Colonic mucosa (tissue), 4 donors: Measurements from ENCODE around the gene HCFC1R1. TPM values are rescaled to one million over a fixed set of nuclear protein-coding genes. Genes with fewer than 3 reads are reported as not detected.

Source experiments
- DNase-seq: peaks from one replicate; pipeline ENCODE4 v3.0.0-alpha.2; 2020
- H3K27ac ChIP-seq: fragments of 200-600 bp; one replicate; pipeline ENCODE4 v1.8.0; 2021
- H3K27me3 ChIP-seq: fragments of 200-600 bp; one replicate; pipeline ENCODE4 v1.8.0; 2021
- H3K36me3 ChIP-seq: fragments of 200-600 bp; one replicate; pipeline ENCODE4 v1.8.0; 2021
- H3K4me1 ChIP-seq: fragments of 200-600 bp; one replicate; pipeline ENCODE4 v1.8.0; 2021; ENCODE audit warnings: mild to moderate bottlenecking
- H3K4me3 ChIP-seq: fragments of 200-600 bp; one replicate; pipeline ENCODE4 v1.8.0; 2021
- H3K9ac ChIP-seq, 2 donors: one replicate each; pipeline ENCODE4 v1.7.0; 2013; ENCODE audit warnings: control low read depth in 2 of 2, low read depth in 2 of 2, low read length in 2 of 2
- H3K9me3 ChIP-seq: fragments of 200-600 bp; one replicate; pipeline ENCODE4 v1.8.0; 2021
- CTCF ChIP-seq: fragments of 200-600 bp; IDR thresholded peaks from one replicate; pipeline ENCODE4 v1.8.0; 2022; ENCODE audit warnings: antibody characterized with exemption, mild to moderate bottlenecking
- intact Hi-C: fragments of 100-400 bp; cut with DNase I; formaldehyde crosslinking; loops from one replicate; pipeline ENCODE4 v1.14.1; 2022
- total RNA-seq, 2 donors: library from RNA; stranded (reverse); fragmentation: NEBNext Ultra II Directional in 1 of 2; extraction: Animal tissue kit (Norgen Biotek cat#: 25700) in 1 of 2; gene quantifications; one replicate each; pipeline ENCODE4 v1.2.1, GENCODE V29; 2021
- donor health status: healthy.
- donor health status: DM: no; HTN: no; CAD: no.
- donor health status: DM: no; HTN: no; CAD: no.

The HCFC1R1 gene
- total RNA-seq, 2 donors from 2014 or later: 28.7 to 30.0 TPM

- intact Hi-C loops: loop anchor here (5.0 kb wide), 1 partner anchor 105 kb away; no protein-coding TSS in a partner anchor
- H3K36me3 ChIP-seq: no peaks in the 10 kb centered on the region
- H3K27ac ChIP-seq: no peak overlapping the region
- H3K4me3 ChIP-seq: no peak overlapping the region
- no peak for DNase-seq
- no peak for TF ChIP-seq CTCF
- H3K9me3 ChIP-seq: no peaks in the 10 kb centered on the region
- no peak overlapping the region for H3K9ac ChIP-seq
- H3K27me3 ChIP-seq: no peaks in the 10 kb centered on the region
- H3K4me1 ChIP-seq: peaks cover 17% of the 10 kb centered on the region
These were observed 38.8 kb upstream of the HCFC1R1 start for GRCh38 chr16:3062553-3062952.

GRCh38 chr16:3060339-3061127 lies 36.8 kb upstream of the HCFC1R1 start:
- Histone ChIP-seq H3K27me3 (no peaks in the 10 kb centered on the region), H3K4me3 (no peak overlapping the region), H3K9me3 (no peaks in the 10 kb centered on the region), H3K4me1 (peaks cover 17% of the 10 kb centered on the region), H3K36me3 (no peaks in the 10 kb centered on the region), H3K27ac (no peak overlapping the region), H3K9ac (peak overlapping the region in 1 of 2 donors; percentile 83)
- intact Hi-C loops: loop anchor here (5.0 kb wide), 1 partner anchor 107 kb away; no protein-coding TSS in a partner anchor
- no peak for TF ChIP-seq CTCF
- no peak for DNase-seq

GRCh38 chr16:3059723-3060242 lies 36.0 kb upstream of the HCFC1R1 start:
- no peak for TF ChIP-seq CTCF
- H3K4me3 ChIP-seq: peak overlapping the region; percentile 89
- no peaks in the 10 kb centered on the region for H3K27me3 ChIP-seq
- no peak for DNase-seq
- no peaks in the 10 kb centered on the region for H3K9me3 ChIP-seq
- peak overlapping the region; percentile 83 to 92 for H3K9ac ChIP-seq
- intact Hi-C loops: loop anchor here (5.0 kb wide), 2 partner anchors 68 to 108 kb away; no protein-coding TSS in a partner anchor
- H3K27ac ChIP-seq: peak overlapping the region; percentile 81
- no peaks in the 10 kb centered on the region for H3K36me3 ChIP-seq
- H3K4me1 ChIP-seq: peaks cover 16% of the 10 kb centered on the region

- TF ChIP-seq CTCF: peak; percentile 95
- H3K27ac ChIP-seq: peak overlapping the region; percentile 81
- H3K9ac ChIP-seq: peak overlapping the region; percentile 92 to 97
- peak; percentile 92 for DNase-seq
- peak overlapping the region; percentile 89 for H3K4me3 ChIP-seq
- no peaks in the 10 kb centered on the region for H3K9me3 ChIP-seq
- intact Hi-C loops: loop anchor here (5.0 kb wide), 1 partner anchor 68 kb away; no protein-coding TSS in a partner anchor
- no peaks in the 10 kb centered on the region for H3K36me3 ChIP-seq
- peaks cover 12% of the 10 kb centered on the region for H3K4me1 ChIP-seq
- H3K27me3 ChIP-seq: no peaks in the 10 kb centered on the region
These were observed 35.4 kb upstream of the HCFC1R1 start for GRCh38 chr16:3059041-3059722.
